CD4-positive, alpha-beta T cell (primary cell): Measurements from ENCODE around the gene AEBP1. TPM values are rescaled to one million over a fixed set of nuclear protein-coding genes. Genes with fewer than 3 reads are reported as not detected.
A peak's percentile ranks its signal among the peaks of the same experiment; 100 is the strongest.

Experiments used
- ATAC-seq: fragments of 200-7000 bp; cut with Tn5 transposase; one replicate; pipeline ENCODE4 v1.10.0; 2022; ENCODE audit warnings: mild to moderate bottlenecking; ENCODE audit not compliant: poor library complexity
- CTCF ChIA-PET: fragments of 350-600 bp; sonication (Branson Sonifier 250); formaldehyde crosslinking; loops from one replicate; lab custom pipeline; 2021; ENCODE audit warnings: antibody characterized with exemption, inconsistent platforms; lab: Charles Lee
- POLR2A ChIA-PET: fragments of 350-600 bp; sonication (Branson Sonifier 250); formaldehyde crosslinking; loops from one replicate; lab custom pipeline; 2021; ENCODE audit warnings: antibody characterized with exemption, inconsistent platforms; lab: Charles Lee
- DNase-seq, 14 experiments: peaks; one replicate each; pipeline ENCODE4 v3.0.0-alpha.2; 2013 to 2020; ENCODE audit warnings: mixed read lengths in 2 of 14
- H3K27ac ChIP-seq, 2 donors: one replicate each; pipeline versions ENCODE4 v1.5.1 to v1.7.0; 2013; ENCODE audit warnings: low read length in 2 of 2, low read depth in 1 of 2, mild to moderate bottlenecking in 1 of 2
- H3K27me3 ChIP-seq, 2 experiments: 1 replicate in 1 of 2; 2 replicates in 1 of 2; pipeline versions ENCODE4 v1.6.1 to v1.7.0; 2013; ENCODE audit warnings: low read length in 2 of 2, control low read depth in 1 of 2, mild to moderate bottlenecking in 1 of 2, moderate library complexity in 1 of 2; ENCODE audit not compliant: insufficient read depth in 2 of 2, control insufficient read depth in 1 of 2
- H3K36me3 ChIP-seq: one replicate; pipeline ENCODE4 v1.6.1; 2013; ENCODE audit warnings: low read length, control low read depth; ENCODE audit not compliant: insufficient read depth
- H3K4me1 ChIP-seq: one replicate; pipeline ENCODE4 v1.6.1; 2013; ENCODE audit warnings: low read length, control low read depth; ENCODE audit not compliant: insufficient read depth
- H3K4me3 ChIP-seq: one replicate; pipeline ENCODE4 v1.5.1; 2013; ENCODE audit warnings: mild to moderate bottlenecking, low read length, moderate library complexity
- H3K9me3 ChIP-seq, 2 experiments: 1 replicate in 1 of 2; 2 replicates in 1 of 2; pipeline versions ENCODE4 v1.6.1 to v1.7.0; 2013; ENCODE audit warnings: low read length in 2 of 2, mild to moderate bottlenecking in 2 of 2, control low read depth in 1 of 2, moderate library complexity in 1 of 2; ENCODE audit not compliant: control insufficient read depth in 1 of 2, insufficient read depth in 1 of 2
- H3K27ac Mint-ChIP-seq: one replicate; pipeline ENCODE4 v1.8.0; 2020; ENCODE audit warnings: mixed read lengths
- H3K27me3 Mint-ChIP-seq: one replicate; pipeline ENCODE4 v1.8.0; 2021; ENCODE audit warnings: mixed read lengths
- H3K36me3 Mint-ChIP-seq: one replicate; pipeline ENCODE4 v1.8.0; 2021; ENCODE audit warnings: low read depth, mixed read lengths
- H3K4me1 Mint-ChIP-seq: one replicate; pipeline ENCODE4 v1.8.0; 2021; ENCODE audit warnings: low read depth, mixed read lengths
- H3K4me3 Mint-ChIP-seq: one replicate; pipeline ENCODE4 v1.8.0; 2020; ENCODE audit warnings: mild to moderate bottlenecking, mixed read lengths
- H3K9me3 Mint-ChIP-seq: one replicate; pipeline ENCODE4 v1.8.0; 2020; ENCODE audit warnings: mixed read lengths
- CTCF ChIP-seq: fragments of 200-600 bp; IDR thresholded peaks from one replicate; pipeline ENCODE4 v1.8.0; 2022; ENCODE audit warnings: antibody characterized with exemption, mild to moderate bottlenecking
- intact Hi-C, 2 experiments: fragments of 100-400 bp; cut with DNase I in 1 of 2; cut with micrococcal nuclease in 1 of 2; formaldehyde crosslinking; loops; one replicate each; pipeline versions ENCODE4 v1.15.1 to v1.9.0; 2023 to 2025; cut with DNase I, micrococcal nuclease
- total RNA-seq, 174 experiments: library from RNA in 2 of 174; stranded (reverse) in 2 of 174; gene quantifications; one replicate each; pipeline ENCODE4 v1.2.3 and lab custom pipeline; 2021 to 2026

Gene AEBP1
- total RNA-seq, 2 experiments from 2014 or later, result 20.3 to 21.3 TPM

DNA sequence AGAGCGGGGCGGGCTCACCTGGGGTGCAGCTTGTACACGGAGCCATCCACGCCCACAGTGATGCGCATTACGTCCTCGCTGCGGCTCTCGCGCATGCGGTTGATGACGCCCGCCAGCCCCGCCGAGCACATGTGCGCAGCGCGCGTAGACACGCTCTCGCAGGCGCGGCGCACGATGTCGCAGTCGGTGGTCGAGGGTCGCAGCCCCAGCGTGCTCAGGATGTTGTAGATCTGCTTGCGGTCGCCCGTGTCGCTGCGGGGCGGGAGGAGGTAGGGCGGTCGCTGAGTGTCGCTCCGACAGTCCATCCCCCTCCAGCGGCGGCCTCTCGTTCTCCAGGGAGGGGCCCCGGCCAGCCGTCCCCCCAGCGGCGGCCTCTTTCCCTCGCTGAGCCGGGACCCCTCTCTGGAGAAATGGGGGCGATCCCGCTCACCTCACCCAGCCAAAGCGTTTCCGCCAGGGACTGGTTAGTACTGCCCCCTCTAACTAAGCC lies 41.4 kb downstream of the AEBP1 start:
- Mint-ChIP-seq H3K27me3 (no peaks in the 10 kb centered on the region), H3K27ac (peak overlapping the region; percentile 79), H3K4me3 (peak overlapping the region; percentile 77), H3K9me3 (no peaks in the 10 kb centered on the region), H3K4me1 (peaks cover 7% of the 10 kb centered on the region), H3K36me3 (no peaks in the 10 kb centered on the region)
- peak overlapping the region; percentile 60 for H3K4me3 ChIP-seq
- DNase-seq (peak in 13 of 14 experiments; percentile 27 to 84 (median 62)), ATAC-seq (peak; percentile 86)
- no peak for TF ChIP-seq CTCF
- peaks cover 0 to 8% of the 10 kb centered on the region in 2 experiments for H3K27me3 ChIP-seq
- peaks cover 20% of the 10 kb centered on the region for H3K4me1 ChIP-seq
- H3K9me3 ChIP-seq, result peaks cover 0 to 16% of the 10 kb centered on the region in 2 experiments
- ChIA-PET CTCF (no interaction called here), POLR2A (interaction anchor here (1.1 kb wide), 1 partner anchor 64 kb away, joined by 4 read pairs; no protein-coding TSS in a partner anchor)
- H3K27ac ChIP-seq, result no peak overlapping the region
- intact Hi-C loops, result loop anchor here in 1 of 2 experiments (2.0 kb wide), 1 partner anchor 61 kb away; no protein-coding TSS in a partner anchor
- H3K36me3 ChIP-seq, result no peaks in the 10 kb centered on the region

- CTCF ChIA-PET, result interaction anchor here (1.4 kb wide), 1 partner anchor 55 kb away, joined by 3 read pairs; the partner anchor contains the start of gene YKT6
Observed at GRCh38 chr7:44145969-44146911, 42.1 kb downstream of the AEBP1 start.

More at GRCh38 chr7:44145969-44146911, 42.1 kb downstream of the AEBP1 start:
- POLR2A ChIA-PET, result interaction anchor here (1.0 to 1.1 kb wide), 2 partner anchors 19 to 65 kb away, joined by 3 to 4 read pairs; no protein-coding TSS in a partner anchor
- intact Hi-C loops, result loop anchor here in 1 of 2 experiments (1.0 to 2.0 kb wide), 2 partner anchors 54 to 61 kb away; partner anchors contain the start of gene YKT6
- Histone ChIP-seq H3K36me3 (no peaks in the 10 kb centered on the region), H3K27ac (no peak overlapping the region), H3K9me3 (peaks cover 0 to 16% of the 10 kb centered on the region in 2 experiments), H3K27me3 (peaks cover 0 to 8% of the 10 kb centered on the region in 2 experiments), H3K4me3 (peak overlapping the region; percentile 60), H3K4me1 (peaks cover 20% of the 10 kb centered on the region)
- peak; percentile 62 for ATAC-seq
- Mint-ChIP-seq H3K27ac (peak overlapping the region; percentile 79), H3K27me3 (no peaks in the 10 kb centered on the region), H3K9me3 (no peaks in the 10 kb centered on the region), H3K36me3 (no peaks in the 10 kb centered on the region), H3K4me3 (peak overlapping the region; percentile 77), H3K4me1 (peaks cover 7% of the 10 kb centered on the region)
- TF ChIP-seq CTCF, result no peak
- peak; percentile 17 to 84 (median 62) for DNase-seq
